IPS DF 4.7 (cell line): Measurements from ENCODE around the gene UBE2D2.

Experiments
- DNase-seq: peaks from one replicate; pipeline ENCODE4 v3.0.0-alpha.2; 2013; ENCODE audit warnings: low spot score; ENCODE audit errors: extremely low read depth

The UBE2D2 gene

DNA sequence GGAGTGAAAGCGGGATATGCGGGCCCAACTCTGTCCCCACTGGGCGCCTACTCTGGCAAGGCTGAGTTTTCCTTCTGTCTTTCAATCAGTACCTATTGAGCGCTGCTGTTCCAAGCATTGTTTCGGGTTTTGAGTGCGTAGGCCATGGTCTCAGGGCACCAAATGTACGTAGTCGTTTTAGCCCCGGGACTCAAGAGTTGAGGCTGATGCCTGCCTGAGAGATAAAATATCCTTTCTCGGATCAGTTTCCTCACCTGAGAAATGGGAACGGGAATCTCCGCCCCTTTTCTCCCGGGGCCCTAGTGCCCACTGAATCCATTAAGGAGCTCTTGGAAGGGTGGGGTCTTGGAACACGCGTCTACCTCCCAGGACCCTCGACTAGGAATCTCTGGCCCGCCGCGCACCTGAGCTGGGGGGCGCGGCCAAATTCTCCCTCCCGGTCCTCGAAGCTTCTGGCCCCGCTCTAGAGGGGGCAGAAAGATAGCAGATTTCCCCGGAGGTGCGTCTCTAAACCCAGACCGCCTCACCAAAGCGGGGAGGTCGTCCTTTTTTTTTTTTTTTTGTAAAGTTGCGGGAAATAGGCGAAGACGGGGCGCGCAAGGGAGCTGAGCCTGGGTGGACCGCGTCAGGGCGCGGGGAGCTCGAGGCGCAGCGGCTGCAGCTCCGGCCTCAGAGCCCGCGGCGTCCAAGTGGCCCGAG, 86.5 kb downstream of the UBE2D2 start:
- no peak for DNase-seq

DNA sequence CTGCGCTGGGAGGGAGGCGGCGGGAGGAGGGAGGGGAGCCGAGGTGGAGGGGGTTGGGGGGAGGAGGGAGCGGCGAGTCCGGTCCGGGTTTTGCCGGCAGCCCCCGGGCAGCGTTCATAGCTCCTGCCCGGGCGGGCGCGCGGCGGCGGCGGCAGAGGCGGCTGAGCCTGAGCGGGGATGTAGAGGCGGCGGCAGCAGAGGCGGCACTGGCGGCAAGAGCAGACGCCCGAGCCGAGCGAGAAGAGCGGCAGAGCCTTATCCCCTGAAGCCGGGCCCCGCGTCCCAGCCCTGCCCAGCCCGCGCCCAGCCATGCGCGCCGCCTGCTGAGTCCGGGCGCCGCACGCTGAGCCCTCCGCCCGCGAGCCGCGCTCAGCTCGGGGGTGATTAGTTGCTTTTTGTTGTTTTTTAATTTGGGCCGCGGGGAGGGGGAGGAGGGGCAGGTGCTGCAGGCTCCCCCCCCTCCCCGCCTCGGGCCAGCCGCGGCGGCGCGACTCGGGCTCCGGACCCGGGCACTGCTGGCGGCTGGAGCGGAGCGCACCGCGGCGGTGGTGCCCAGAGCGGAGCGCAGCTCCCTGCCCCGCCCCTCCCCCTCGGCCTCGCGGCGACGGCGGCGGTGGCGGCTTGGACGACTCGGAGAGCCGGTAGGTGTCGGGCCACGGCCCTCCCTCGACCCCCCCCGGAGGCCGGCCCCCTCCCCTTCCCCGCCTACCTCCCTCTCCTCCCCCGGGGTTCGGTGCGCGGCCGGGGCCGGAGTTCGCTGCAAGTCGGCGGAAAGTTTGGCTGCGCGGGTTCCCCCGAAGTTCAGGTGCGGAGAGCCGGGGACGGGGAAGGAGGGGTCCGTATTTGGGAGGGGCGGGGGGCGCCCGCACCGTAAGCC, 87.3 kb downstream of the UBE2D2 start, which contains the start of gene CXXC5:
CXXC5 (plus strand) TSS at position 145 of the 877 bp plus-strand sequence. CDS start 32,175 bp downstream, outside the sequence.
- no peak for DNase-seq

- no peak for DNase-seq
These were observed 88.2 kb downstream of the UBE2D2 start for GRCh38 chr5:139649082-139649991.

DNA sequence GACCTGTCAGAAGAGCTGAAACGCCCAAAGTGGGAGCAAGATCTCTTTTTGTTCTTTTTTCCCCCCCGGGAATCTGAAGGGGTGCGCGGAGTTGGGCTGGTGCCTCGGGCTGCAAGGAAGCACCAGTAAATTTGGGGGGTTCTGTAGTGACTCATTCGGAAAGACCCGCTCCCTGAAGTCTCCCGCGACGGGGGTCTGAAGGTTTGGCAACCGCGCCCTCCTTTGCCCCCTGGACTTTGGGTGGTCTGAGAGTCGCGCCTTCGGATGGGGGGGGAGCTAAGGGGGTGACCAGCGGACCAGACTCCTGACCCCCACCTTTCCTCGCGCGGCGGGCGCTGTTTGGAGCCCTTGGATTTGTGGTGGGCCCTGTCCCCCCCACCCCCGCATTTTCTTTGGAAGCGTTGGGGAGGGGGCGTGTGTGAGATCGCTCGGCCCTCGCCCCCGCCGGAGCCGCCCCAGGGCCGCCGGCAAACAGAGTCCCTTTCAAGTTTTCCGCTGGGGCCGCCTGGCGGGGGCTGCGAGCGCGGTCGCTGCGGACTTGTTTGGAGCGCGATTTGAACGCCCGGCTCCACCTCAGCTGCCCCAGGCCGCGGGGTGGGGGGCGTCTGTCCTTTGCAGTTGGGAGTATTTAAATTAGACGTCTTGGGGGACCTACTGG, 89.0 kb downstream of the UBE2D2 start:
- no peak for DNase-seq

- DNase-seq, result no peak
These were observed 89.5 kb downstream of the UBE2D2 start for GRCh38 chr5:139650689-139651042.

DNA sequence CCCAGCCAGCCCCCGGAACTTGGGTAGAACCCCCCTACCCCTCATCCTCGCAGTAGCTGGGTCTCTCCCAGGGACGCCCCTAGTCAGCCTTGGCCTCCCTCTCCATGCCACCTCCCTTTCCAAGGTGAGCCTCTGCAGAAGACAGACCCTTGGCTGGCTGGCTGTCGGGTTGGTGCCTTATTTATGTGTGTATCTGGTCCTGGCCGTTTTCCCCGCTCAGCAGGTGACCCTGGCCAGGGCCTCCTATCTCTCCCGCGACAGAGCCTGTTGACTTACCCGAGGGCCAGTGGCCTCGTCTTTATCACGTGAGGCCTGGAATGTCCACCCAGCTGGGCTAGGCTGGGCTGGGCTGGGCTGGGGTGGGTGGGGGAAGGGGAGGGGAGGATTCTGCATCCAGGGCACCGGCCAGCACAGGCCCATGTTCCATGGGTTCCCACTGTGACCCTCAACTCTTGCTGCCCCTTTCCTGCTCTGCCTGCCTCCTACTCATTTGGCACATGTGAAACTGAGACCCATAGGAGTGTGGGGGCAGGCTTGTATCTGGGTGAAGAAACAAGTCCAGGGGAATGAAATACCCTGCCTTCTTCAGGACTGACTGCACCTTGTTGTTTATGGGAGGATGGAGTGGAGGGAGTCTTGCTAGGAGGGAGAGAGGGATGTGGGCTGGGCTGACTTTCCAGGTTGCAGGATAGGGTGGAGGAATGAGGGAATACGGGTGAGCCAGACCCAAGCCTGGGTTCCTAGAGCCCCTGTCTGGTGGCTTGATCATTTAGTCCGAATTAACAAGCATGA, 90.1 kb downstream of the UBE2D2 start:
- no peak for DNase-seq

DNA sequence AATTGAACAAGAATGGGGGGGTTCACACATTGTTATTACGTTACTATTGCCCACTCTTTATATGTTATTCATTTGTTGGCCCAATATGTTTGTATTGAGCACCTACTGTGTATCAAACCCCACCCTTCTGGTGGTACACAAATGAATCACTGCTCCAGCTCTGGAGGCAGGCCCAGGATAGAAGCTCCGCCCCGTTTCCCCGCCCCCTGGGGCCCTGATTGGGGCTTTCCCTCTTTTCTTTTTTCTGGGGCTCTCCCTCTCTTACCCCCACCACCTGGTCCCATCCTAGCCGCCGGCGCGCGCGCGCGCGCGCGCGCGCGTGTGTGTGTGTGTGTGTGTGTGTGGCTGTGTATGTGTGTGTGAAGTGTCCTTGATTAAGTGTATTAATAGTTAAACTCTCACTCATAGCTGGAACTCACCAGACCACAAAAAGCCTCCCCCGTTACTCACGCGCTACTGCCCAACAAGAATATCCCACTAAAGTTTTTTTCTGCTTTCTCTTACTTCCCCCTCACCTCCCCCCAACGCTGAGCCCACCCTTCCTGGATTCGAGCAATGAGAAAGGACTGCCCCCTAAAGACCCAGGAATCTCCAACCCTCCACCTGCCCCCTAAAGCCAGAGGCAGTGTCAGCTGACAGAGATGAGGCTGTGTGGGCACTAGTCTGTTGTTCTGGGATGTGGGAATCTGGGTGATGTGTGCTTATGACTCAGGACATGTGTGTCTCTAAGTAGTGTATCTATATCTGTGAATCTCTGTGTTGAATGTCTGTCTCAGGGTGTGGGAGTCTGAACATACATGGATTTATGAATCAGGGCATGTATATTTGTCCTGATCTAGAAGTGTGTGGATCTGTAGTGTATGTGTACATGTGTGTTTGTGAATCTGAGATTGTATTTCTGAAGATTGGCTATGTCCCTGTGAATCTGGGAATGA, 91.0 kb downstream of the UBE2D2 start:
- DNase-seq, result no peak

DNA sequence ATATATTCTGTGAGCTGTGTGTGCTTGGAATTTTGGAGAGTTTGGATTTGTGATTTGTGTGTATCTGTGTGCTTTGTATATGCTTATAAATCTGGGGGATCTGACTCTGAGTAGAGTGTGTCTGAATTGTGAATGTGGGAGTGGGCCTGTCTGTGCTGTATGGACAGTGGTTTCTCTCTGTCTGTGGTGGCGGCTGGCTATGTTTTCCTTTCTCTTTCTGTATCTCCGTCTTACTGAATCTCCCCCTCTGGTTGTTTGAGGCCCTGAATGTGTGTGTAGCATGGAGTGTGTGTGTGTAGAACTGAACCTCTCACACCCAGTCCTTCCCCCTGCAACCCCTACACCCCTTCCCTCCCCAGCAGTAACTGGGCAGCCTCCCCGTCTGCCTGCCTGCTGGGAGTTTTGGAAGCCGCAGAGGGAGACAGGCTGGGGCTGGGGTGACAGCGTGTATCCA, 91.7 kb downstream of the UBE2D2 start:
- DNase-seq, result no peak

DNA sequence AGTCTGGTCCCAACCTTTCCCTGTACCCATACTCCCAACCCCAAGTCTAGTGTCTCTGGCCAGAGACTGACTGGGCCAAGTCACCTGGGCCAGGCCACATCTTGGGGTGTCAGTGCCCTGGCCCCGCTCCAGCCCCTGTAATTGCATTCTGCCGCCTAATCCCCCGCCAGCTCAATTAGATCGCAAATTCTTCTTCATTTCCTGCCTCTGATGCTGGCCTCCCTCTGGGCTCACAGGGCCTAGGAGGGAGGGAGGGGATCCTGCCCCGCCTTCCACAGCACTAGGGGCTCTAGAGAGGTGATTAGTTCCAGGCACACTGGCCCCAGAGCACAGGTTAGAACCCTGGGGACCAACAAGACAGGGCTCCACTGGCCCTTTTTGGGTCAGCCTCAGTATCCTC, 92.5 kb downstream of the UBE2D2 start:
- DNase-seq, result no peak

- DNase-seq, result no peak
These were observed 93.3 kb downstream of the UBE2D2 start for GRCh38 chr5:139654464-139654863.

DNA sequence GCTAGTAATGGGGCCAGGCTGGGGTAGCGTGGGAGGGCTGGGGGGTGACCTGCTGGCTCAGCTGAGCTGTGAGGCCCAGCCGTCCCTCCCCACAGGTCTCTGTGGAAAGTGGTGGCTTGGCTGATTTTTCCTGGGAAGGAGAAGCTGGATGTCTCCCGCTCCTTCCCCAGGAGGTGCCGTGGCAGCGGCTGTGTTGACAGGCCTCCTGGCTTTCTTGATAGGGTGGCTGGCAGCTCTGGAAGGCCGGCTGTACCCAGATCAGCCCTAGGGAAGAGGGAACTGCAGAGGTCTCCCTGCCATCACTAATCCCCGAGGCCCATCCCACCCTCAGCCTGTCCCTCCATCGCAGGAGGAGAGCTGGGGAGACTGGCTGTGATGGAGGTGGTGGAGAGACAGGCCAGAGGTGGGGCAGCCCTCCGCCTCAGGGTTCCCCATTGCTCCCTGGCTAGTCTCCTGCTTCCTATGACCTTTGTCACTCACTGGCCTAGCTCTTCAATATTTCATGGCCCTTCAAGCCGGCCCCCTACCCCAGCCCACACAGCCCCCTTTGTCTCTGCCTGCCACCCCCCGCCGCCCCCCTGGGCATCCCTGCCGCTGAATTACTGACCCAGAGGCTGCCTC, 93.8 kb downstream of the UBE2D2 start:
- no peak for DNase-seq

- DNase-seq, result no peak
These were observed 94.7 kb downstream of the UBE2D2 start for GRCh38 chr5:139655727-139656271.

- no peak for DNase-seq
These were observed 96.5 kb downstream of the UBE2D2 start for GRCh38 chr5:139657363-139658321.

DNA sequence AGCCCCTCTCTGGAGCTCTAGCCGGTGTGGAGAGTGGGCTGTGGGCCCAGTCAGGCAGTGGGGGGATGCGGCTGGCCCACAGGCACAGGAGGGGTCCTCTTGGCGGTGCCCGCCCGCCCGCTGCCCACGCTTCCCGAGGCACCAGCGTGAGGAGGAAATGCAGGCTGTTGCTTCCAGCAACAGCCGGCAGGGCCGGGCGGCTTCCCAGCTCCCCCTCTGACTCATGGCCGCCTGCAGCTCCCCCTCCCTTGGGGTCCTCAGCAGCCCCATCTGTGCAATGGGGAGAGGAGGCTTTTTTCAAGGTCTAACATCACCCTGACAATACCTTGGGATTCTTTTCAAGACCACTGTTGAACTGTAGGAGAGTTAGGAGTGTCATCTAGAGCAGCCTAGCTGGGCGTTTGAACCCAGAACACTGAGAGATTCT, 97.4 kb downstream of the UBE2D2 start:
- no peak for DNase-seq

DNA sequence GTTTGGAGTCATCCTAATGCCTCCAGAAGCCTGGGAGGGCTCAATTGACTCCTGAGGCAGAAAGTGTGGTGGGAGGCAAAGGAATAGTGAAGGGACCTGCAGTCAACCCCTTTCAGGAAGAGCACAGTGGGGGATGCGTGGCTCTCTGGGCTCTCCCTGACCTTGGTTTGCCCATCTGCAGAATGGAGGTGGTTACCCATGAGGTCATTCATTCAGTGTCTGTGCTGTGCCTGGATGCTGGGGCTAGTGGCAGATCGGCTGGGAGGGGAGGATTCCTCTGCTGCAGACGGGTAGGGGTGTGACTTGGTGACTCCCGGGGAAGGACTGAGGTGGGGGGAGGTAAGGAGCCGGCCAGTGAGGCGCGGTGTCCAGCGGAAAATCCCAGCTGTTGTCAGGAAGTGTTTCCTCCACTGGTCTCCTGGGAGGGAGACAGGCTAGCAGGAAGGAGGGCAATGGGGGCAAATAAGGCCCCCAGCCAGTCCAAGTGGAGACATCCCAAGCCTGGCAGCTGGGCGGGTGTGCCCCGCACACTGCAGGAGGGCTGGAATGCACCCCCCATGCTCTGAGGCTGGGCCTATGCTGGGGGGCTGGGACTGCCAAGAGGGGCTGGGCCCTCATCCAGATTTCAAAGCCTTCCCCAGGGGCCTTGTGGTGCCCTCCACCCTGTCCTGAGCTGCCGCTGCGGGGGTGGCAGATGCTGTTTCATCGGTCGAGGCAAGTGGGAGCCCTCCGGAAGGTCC, 98.0 kb downstream of the UBE2D2 start:
- no peak for DNase-seq

DNA sequence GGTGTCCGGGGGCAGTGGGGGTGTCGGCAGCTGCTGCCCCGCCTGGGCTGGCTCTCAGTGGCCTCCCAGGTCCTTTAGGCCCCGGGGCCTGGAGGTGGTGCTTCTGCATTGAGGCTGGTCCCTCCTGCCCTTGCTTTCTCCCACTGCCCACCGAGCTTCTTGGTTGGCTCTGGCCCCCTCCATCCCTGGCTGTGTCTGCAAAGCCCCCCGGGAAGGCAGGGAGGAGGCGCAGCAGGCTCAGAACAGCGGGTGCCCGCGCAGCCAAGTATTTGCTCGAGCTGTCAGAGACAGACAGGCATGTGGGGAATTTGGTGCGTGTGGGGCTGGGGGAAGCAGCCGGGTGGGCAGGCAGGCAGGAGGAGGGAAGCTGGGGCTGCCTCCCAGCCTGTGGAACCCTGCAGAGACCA, 98.6 kb downstream of the UBE2D2 start:
- no peak for DNase-seq
